K562 treated with DMSO at 1 percent for 24 hours (cell line): ENCODE results near the gene LCE6A. TPM values are rescaled to one million over a fixed set of nuclear protein-coding genes. Genes with fewer than 3 reads are reported as not detected.

Source experiments
- total RNA-seq: library from RNA; unstranded; fragments of 300-600 nt; gene quantifications from 2 replicates; pipeline ENCODE4 v1.2.3, GENCODE V29; 2022; ENCODE audit warnings: low read depth; ENCODE audit not compliant: insufficient read depth

Gene LCE6A, protein sequence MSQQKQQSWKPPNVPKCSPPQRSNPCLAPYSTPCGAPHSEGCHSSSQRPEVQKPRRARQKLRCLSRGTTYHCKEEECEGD
- not detected in 2 replicates for total RNA-seq

DNA sequence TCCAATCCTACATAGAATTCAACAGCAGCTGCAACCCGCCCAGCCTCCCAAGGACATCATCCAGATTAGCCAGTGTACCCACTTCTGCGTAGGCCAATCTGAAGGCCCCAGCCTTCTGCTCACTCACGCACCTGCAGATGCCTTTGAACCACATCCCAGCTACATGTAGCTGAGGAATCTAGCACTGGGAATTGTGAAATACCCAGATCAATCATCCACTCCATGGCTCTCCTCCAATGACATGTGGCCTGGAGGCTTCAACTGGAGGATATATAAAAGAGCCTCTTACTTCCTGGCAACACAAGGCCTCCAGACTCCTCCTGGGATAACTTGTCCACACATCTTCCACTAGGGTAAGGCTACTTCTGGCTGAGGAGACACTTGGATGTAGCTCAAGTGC, at the start of gene LCE6A:
LCE6A (plus strand) TSS at position 301 of the 400 bp plus-strand sequence. CDS start 665 bp downstream, outside the sequence.

DNA sequence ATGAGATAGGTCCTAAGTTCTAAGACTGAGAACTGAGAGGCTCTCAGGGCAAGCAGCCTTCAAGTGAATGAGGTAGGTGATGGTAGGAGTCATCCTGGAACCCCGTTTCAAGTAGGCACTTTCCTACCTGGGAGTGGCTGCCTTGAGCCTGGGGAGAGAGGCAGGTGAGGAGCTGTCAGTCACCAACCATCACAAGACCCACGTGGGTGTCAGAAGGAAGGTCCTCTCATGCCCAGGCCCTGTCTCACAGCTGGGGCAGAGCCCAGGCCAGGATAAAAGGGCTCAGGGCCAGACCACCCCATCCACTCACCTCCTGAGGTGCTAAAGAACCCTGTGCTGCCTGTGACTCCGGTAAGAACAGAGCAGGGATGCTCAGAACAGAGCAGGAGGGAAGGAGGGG, 46.2 kb upstream of the LCE6A start, which contains the start of gene LCE1D:
LCE1D (plus strand) TSS at position 301 of the 400 bp plus-strand sequence. CDS start 1,074 bp downstream, outside the sequence.

DNA sequence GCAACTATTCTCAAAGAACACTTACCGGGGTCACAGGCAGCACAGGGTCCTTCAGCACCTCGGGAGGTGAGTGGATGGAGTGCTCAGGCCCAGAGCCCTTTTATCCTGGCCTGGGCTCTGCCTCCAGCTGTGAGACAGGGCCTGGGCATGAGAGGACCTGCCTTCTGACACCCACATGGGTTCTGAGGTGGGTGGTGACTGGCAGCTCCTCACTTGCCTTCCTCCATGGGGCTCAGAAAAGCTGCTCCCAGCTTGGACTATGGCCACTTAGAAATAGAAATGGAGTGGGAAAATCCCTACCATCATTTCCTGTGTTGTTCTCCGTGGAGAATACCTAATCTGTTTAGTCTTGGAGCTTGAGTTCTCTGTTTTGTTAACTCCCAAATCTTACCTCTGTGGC, 36.1 kb upstream of the LCE6A start, which contains the start of gene LCE1C:
LCE1C (minus strand) TSS at position 76 of the 400 bp plus-strand sequence. CDS start 1,173 bp downstream, outside the sequence.

DNA sequence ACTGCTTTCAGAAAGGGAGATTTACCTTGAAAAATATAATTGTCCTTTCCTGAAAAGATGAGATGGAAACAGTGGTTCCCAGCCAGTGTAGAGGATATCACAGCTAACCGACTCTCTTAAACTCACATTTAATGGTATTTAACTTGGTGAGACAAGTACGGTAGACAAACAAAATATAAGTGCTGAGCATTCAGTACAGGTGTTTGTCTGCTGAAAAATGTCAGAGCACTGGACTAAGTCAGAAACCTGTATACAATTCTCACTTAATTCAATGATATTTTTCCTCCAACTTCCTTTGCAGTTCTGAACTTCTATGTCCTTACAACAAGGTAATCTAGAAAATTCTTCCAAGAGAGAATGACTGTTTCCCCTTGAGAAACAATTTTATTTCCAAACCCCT, 31.0 kb upstream of the LCE6A start, which contains the start of gene LCE1B:
LCE1B (plus strand) TSS at position 301 of the 400 bp plus-strand sequence. CDS start 476 bp downstream, outside the sequence.

DNA sequence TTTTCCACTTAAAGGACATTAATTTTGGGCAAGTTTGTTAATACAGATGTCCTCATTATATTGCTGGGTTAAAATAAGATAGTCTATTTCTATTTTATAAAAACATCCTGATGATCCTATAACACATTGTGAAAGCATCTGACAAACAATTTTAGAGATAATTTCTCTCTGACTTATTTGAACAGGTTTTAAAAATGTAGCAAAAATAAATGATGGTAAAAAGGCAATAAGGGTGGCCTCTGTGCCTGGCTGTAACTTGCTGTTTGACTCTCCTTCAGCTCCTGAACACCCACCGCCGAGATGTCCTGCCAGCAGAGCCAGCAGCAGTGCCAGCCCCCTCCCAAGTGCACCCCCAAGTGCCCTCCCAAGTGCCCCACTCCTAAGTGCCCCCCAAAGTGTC, 15.5 kb upstream of the LCE6A start, which contains the start of gene LCE1A:
LCE1A (plus strand) TSS at position 301 of the 400 bp plus-strand sequence; CDS start at position 301, 0 bp downstream.

DNA sequence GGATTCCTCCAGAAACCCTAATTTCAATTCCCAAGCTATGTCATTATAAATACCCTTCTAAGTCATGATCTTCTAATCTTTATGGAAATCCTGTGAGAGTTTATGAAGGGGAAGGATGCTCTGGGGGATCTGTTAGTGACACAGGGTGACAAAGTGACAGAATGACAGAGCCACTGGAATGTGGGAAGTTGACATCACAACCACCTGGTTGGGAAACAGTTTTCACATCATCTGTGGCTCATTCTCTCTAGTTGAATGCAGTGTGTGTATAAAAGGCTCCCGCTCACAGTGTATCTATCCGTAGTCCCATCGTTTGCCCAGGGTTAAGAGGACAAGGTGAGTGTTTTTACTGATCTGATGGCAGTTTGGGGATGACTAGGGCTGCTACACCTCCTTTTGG, 17.0 kb downstream of the LCE6A start, which contains the start of gene LCE7A:
LCE7A (plus strand) TSS at position 301 of the 400 bp plus-strand sequence. CDS start 702 bp downstream, outside the sequence.

DNA sequence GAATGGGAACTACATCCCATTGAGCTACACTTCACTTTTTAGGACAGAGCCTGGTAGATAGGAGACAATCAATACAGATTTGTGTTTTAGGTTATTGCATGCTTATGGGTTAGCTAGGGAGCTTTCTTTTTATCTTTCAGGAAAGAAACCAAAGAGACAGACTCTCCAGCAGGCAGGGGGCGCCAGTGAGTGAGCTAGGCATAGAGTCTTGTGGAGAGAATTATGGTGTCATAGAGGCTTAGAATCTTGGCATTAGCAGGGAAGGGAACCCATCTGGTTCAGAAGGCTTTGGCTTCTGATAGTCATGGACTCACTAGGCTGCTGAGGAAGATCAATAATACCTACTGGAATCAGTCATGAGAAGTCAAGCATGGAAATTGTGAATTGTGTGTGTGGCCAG, 35.4 kb downstream of the LCE6A start, which contains the start of gene SMCP:
SMCP (plus strand) TSS at position 281 of the 400 bp plus-strand sequence. CDS start 6,101 bp downstream, outside the sequence.

Other genes starting within 250 kb of the LCE6A start
- not detected in 2 replicates for gene LCE3C, start 242.6 kb upstream of the LCE6A start, total RNA-seq
- not detected in 2 replicates for gene LCE3B, start 229.0 kb upstream of the LCE6A start, total RNA-seq
- not detected in 2 replicates for gene LCE3A, start 219.8 kb upstream of the LCE6A start, total RNA-seq
- gene LCE2D, start 179.5 kb upstream of the LCE6A start, total RNA-seq = not detected in 2 replicates
- not detected in 2 replicates for gene LCE2C, start 167.6 kb upstream of the LCE6A start, total RNA-seq
- gene LCE2B, start 156.7 kb upstream of the LCE6A start, total RNA-seq = not detected in 2 replicates
- not detected in 2 replicates for gene LCE2A, start 144.5 kb upstream of the LCE6A start, total RNA-seq
- gene LCE4A, start 134.7 kb upstream of the LCE6A start, total RNA-seq = not detected in 2 replicates
- not detected in 2 replicates for gene KPRP, start 84.8 kb upstream of the LCE6A start, total RNA-seq
- not detected in 2 replicates for gene LCE1F, start 67.7 kb upstream of the LCE6A start, total RNA-seq
- gene LCE1E, start 56.6 kb upstream of the LCE6A start, total RNA-seq = not detected in 2 replicates
- gene LCE1D, start 46.1 kb upstream of the LCE6A start, total RNA-seq = not detected in 2 replicates
- not detected in 2 replicates for gene LCE1C, start 36.2 kb upstream of the LCE6A start, total RNA-seq
- gene LCE1B, start 30.9 kb upstream of the LCE6A start, total RNA-seq = not detected in 2 replicates
- not detected in 2 replicates for gene LCE1A, start 15.4 kb upstream of the LCE6A start, total RNA-seq
- gene LCE7A, start 17.1 kb downstream of the LCE6A start, total RNA-seq = not detected in 2 replicates
- not detected in 2 replicates for gene SMCP, start 35.5 kb downstream of the LCE6A start, total RNA-seq
- gene IVL, start 65.7 kb downstream of the LCE6A start, total RNA-seq = not detected in 2 replicates
- not detected in 2 replicates for gene SPRR5, start 104.3 kb downstream of the LCE6A start, total RNA-seq
- gene SPRR4, start 127.8 kb downstream of the LCE6A start, total RNA-seq = not detected in 2 replicates
- not detected in 2 replicates for gene SPRR1A, start 141.2 kb downstream of the LCE6A start, total RNA-seq
- gene SPRR3, start 158.9 kb downstream of the LCE6A start, total RNA-seq = not detected in 2 replicates
- not detected in 2 replicates for gene SPRR1B, start 188.3 kb downstream of the LCE6A start, total RNA-seq
- 13.6 and 13.7 TPM in 2 replicates for gene SPRR2D, start 198.3 kb downstream of the LCE6A start, total RNA-seq
- gene SPRR2A, start 214.7 kb downstream of the LCE6A start, total RNA-seq = not detected in 2 replicates
- not detected in 2 replicates for gene SPRR2B, start 228.8 kb downstream of the LCE6A start, total RNA-seq